Stimulated activated CD4-positive, alpha-beta T cell treated with anti-CD3 and anti-CD28 coated beads, Interleukin-4, amount 100 ng/mL, for 48 hours (primary cell): Measurements from ENCODE around the gene TCEA2.
A peak's percentile ranks its signal among the peaks of the same experiment; 100 is the strongest.

Experiments
- DNase-seq, 2 donors: peaks; one replicate each; pipeline ENCODE4 v3.0.0-alpha.2; 2020; ENCODE audit warnings: low read depth in 2 of 2

TCEA2 gene

DNA sequence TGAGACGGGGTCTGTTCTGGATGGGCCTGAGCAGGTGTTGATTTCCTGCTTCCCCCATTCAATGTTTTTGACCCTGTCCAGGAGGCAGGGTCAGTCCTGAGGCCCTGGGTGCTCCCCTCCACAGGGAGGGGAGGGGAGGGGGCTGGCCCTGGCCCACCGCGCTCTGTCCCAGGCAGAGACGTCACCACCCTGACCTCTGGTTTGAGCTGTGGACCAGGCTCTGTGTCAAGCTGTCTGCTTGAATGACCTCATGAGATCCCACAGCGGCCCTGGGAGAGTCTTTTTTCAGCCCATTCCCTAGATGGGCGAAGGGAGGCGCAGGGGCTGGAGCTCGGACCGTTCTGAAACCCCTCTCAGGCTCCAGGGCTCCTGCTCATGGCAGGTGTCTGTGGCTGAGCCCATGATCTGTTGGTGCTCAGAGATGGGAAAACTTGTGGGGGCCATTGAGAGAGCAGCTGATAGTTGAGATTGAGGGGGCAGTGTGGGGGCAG, 30.1 kb downstream of the TCEA2 start:
- no peak for DNase-seq

DNA sequence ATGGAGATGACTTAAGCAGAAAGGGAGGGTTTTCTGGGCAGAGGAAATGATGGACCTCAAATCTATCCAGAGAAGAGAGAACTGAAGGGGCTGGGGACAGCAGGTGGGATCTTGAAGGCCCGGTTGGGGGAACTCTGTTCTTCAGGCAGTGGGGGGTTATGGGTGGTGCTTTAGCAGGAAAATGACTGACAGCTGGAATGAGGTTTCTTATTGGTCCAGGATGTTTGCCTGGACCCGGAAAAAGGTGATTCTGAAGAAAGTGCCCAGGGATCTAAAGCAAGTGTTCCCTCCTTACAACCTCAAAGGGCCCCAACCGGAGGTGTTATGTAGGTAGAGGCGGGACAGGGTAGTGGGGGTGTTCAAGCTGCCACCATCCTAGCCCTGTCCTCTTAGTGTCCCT, 32.5 kb downstream of the TCEA2 start:
- no peak for DNase-seq

DNA sequence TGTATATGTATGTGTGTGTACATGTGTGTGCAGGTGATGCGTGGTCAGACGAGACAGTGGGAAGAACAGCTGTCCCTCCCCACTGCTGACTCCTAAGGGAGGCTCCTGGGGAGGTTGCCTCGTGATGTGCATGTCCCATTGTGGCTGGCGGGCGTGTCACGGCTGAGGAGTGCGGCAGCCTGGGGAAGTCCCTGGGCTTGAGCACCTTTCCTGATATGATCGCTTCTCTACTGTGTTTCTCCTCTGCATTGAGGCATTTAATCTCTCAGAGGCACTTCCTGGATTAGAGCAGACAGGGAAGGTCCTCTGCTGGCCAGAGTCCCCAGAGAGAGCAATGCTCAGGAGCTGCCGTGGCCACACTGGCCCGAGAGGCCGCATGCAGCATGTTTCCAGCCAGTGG, 32.9 kb downstream of the TCEA2 start:
- no peak for DNase-seq

DNA sequence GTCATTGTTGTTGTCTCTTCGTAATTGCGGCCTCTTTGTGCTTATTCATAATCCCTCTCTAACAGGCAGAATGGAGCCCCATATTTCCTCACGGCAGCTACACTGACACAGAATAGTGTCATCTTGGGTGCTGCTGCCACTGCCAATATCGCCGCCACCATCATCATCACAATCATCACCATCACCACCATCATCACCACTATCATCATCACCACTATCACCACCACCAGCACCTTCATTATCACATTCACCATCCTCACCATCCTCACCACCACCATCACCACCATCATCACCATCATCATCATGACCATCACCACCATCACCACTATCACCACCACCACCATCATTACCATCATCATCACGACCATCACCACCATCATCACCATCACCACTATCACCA, 33.5 kb downstream of the TCEA2 start:
- no peak for DNase-seq

DNA sequence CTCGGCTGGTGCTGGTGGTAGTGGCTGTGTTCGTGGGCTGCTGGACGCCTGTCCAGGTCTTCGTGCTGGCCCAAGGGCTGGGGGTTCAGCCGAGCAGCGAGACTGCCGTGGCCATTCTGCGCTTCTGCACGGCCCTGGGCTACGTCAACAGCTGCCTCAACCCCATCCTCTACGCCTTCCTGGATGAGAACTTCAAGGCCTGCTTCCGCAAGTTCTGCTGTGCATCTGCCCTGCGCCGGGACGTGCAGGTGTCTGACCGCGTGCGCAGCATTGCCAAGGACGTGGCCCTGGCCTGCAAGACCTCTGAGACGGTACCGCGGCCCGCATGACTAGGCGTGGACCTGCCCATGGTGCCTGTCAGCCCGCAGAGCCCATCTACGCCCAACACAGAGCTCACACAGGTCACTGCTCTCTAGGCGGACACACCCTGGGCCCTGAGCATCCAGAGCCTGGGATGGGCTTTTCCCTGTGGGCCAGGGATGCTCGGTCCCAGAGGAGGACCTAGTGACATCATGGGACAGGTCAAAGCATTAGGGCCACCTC, 35.5 kb downstream of the TCEA2 start:
- DNase-seq: no peak

DNA sequence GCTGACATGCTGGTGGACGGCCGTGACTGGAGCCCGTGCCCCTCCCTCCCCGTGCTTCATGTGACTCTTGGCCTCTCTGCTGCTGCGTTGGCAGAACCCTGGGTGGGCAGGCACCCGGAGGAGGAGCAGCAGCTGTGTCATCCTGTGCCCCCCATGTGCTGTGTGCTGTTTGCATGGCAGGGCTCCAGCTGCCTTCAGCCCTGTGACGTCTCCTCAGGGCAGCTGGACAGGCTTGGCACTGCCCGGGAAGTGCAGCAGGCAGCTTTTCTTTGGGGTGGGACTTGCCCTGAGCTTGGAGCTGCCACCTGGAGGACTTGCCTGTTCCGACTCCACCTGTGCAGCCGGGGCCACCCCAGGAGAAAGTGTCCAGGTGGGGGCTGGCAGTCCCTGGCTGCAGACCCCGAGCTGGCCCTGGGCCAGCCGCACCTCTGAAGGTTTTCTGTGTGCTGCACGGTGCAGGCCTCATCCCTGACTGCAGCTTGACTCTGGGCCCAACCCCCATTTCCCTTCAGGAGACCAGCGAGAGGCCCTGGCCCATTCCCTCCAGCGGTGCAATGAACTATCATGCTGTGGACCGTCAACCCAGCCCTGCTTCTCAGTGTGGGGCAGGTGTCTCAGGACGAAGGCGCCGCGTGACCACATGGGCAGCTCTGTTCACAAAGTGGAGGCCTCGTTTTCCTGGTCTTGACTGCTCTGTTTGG, 36.2 kb downstream of the TCEA2 start:
- DNase-seq: no peak

DNA sequence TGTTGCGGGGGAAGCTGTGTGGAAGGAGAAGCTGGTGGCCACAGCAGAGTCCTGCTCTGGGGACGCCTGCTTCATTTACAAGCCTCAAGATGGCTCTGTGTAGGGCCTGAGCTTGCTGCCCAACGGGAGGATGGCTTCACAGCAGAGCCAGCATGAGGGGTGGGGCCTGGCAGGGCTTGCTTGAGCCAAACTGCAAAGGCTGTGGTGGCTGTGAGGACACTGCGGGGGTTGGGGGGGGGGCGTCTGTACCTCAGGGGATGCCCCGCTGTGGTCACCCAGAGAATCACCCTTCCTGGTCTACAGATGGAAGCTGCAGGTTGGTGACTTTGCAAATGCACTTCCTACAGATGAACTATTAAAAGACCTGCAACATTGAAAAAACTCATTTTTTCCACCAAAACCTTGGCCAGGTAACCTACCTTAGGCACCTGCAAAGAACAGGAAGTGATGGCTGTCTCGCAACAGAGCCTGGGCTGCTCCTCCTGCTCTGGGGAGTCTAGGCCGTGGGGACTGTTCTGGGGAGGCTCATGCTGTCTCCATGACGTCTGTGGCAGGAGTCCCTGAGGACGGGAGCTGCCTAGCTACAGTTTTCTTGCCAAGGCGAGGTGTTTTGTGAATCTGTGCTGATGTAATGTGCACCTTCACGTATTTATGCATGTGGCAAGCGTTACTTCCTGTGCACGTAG, 37.0 kb downstream of the TCEA2 start:
- no peak for DNase-seq

DNA sequence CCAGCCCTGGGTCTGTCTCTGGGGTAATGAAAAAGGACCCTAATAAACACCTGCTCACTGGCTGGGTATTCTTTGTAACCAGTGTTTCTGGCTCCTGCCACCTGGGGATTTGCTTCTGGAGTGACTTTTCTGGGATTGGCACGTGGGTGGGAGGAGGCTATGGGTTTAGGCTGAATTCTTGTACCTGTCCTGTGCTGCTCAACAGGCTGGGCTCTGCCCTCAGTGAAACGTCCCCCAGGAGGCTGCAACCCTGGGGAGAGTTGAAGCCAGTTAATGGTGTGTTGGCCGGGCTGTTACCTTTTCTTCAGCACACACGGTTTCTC, 37.5 kb downstream of the TCEA2 start:
- DNase-seq: no peak

DNA sequence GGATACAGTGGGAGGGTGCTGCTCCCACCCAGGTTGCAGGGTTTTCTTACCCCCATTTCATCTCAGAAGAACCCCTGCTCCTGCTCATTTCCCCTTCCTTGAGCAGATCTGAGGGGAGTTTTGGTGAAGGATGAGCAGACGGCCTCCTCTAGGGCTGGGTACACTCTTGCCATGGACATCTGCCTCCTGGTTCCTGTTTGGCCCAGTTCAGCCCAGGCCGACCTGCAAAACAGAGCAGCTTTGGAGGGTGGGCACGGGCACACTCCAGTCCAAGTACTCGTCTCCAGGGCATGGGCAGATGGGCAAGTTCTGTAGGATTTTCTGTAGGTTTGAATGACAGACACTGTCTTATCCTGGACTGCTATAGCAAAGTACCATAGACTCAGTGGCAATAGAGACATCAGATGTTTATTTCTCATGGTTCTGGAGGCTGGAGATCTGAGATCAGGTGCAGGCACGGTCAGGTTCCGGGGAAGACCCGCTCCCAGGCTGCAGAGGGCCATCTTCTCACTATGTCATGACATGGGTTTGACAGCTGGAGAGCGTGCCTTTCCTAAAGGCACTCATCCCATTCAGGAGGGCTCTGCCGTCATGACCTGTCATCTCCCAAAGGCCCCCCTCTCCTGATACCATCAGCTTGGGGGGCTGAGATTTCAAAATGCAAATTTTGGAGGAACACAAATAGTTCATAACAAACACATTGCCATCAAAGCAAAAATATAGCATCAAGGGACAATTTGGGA, 38.1 kb downstream of the TCEA2 start:
- no peak for DNase-seq

DNA sequence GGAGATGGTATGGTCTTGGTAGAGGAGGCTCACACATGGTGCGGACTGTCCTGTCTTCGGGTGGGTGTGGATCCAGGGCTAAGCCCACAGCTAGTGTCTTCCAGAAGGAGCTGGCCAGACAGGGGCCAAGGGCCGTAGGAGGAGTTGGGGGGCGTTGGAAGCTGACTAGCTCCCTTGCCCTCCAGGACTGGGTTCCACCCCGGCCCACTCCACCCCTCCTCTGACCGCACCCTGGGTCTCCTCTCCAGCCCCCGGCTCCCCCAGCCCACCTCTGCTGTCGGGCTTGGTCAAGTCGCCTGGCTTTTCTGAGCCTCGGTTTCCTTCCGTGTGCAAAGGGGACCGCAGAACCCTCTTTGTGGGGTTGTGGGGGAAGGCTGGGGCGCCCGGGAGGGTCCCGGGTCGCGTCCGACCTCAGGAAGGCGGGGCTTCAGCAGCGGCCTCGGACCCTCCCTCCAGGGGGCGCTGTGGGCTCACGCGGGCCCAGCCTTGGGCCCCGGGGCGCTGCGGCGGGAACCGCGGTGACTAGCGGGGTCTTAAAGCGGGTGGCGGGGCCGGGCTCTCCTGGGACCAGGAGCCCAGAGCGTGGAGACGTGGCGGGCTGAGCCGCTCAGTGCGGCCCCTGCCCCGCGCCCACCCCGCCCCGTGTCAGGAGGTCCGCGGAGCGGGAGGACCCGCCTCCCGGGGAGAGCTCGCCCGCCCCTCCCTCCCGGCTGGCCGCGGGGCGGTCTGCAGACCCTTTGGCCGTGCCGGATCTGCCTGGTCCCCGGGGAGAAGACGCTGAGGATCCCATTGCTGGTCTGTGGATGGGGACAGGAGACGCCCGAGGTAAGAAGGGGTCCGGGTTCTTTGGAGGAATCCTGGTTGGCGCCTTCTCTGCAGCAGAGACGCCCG, 39.0 kb downstream of the TCEA2 start:
- peak; percentile 60 to 74 for DNase-seq

DNA sequence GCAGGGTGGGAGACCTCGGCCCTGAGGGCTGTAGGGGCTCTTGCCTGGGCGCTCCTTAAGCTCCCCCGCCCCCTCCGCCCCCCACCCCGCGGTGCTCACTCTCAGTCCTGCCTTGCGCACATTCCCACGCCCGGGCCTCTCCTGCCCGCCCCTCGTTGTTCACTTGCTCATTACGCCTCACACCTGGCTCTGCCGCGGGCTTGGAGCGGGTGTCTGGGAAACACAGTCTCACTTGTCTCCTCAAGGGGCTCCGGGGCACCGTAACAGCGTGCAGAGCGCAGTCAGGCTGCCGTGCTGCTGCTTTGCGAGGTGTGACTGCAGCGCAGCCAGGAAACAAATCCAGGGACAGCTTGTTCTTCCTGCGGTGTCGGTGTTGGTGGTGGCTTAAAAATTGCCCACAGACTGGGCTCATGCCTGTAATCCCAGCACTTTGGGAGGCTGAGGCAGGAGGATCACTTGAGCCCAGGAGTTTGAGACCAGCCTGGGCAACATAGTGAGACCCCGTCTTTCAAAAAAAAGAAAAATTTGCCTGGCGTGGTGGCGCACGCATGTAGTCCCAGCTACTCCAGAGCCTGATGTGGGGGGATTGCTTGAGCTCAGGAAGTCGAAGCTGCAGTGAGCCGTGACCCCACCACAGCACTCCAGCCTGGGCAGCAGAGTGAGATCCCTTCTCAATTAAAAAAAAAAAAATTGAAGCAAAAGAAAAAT, 39.8 kb downstream of the TCEA2 start:
- no peak for DNase-seq

DNA sequence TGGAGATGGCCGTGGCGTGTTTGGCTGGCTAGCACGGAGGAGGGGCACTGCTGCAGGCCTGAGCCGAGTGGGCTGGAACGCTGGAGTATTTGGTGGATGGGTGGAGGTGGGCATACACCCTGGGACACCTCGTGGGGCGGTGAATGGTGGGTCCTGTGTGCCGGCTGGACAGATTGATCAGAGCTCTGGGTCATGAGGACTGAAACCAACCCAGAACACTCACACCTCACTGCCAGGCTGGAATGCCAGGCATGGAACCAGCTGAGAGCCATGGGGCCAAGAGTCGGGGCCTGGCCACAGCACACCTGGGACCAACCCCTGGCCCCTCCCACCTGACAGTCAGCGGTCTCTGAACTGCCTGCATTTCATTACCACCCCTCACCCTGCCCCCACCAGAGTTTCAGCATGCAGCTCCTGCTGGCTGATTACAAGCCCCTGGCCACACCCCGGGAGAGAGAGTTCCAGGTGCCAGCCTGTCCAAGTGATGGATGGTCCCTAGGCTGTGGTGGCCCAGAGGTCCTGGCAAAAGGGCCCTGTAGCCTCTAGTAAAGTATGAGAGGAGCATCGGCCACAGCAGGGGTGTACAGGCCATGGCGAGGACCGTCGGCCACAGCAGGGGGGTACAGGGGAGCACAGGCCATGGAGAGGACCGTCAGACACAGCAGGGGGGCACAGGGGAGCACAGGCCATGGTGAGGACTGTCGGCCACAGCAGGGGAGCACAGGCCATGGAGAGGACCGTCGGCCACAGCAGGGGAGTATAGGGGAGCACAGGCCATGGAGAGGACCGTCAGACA, 41.1 kb downstream of the TCEA2 start:
- no peak for DNase-seq

DNA sequence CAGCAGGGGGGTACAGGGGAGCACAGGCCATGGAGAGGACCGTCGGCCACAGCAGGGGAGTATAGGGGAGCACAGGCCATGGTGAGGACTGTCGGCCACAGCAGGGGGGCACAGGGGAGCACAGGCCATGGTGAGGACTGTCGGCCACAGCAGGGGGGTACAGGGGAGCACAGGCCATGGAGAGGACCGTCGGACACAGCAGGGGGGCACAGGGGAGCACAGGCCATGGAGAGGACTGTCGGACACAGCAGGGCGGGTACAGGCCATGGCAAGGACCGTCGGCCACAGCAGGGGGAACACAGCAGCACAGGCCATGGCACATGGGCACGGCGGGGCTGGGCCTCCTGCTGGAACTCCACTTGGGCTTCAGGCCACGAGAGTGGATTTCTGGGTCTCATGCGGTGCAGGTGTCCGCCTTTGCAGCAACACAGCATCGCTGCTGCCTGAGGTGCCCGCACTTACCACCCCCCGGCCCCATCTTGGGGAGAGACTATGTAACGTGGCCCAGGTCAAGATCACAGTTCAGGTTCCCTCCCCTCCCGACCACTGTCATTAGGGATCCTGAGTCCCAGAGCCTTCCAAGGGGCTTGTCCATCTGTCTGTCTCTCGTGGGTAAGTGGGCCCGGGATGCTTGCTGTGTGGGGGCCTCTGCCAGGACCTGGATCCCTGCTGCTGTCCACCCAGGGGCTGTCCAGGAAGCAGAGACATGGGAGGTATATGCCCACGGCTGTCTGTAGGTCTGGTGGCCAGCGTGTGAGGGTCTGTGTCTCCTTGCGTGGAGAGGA, 41.9 kb downstream of the TCEA2 start:
- no peak for DNase-seq

DNA sequence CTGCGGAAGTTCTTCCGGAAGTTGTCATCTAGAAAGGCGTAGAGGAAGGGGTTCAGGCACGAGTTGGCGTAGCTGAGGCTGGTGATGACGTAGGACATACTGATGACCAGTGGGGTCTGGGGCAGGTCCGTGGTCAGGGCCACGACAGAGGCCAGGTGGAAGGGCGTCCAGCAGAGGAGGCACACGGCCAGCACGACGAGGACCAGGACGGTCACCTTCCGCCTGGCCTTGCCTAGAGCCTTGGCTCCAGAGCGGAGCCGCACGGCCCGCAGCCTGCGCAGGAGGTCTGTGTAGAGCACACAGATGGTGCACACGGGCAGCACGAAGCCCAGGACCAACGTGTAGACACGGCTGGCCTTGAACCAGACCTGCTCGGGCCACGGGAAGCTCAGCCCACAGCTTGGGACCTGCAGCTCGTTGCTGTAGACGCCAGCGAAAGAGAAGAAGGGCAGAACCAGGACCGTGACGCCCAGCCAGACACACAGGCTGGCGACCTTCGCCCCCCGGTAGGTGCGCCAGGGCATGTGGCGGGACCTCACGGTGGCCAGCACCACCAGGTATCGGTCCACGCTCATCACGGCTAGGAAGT, 42.9 kb downstream of the TCEA2 start:
- DNase-seq: no peak

DNA sequence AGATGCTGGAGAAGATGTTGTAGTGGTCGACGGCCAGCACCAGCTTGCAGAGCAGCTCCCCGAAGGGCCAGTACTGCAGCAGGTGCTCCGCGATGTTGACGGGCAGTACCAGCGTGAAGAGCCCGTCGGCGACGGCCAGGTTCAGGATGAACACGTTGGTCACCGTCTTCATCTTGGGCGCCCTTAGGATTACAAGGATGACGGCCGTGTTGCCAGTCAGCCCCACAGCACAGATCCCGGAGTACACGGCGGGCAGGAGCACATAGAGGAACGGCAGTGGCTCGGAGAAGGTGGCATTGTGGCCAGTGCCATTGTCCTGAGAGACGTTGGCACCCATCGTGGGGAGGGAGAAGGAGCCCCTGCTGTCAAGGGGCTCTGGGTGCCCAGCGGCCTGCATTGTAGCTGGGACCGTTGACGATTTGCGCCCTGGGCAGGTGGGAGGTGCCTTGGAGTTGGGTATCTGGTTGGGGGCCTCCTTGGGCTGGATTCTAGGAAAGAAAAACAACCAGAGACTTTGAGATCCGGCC, 43.5 kb downstream of the TCEA2 start:
- no peak for DNase-seq

DNA sequence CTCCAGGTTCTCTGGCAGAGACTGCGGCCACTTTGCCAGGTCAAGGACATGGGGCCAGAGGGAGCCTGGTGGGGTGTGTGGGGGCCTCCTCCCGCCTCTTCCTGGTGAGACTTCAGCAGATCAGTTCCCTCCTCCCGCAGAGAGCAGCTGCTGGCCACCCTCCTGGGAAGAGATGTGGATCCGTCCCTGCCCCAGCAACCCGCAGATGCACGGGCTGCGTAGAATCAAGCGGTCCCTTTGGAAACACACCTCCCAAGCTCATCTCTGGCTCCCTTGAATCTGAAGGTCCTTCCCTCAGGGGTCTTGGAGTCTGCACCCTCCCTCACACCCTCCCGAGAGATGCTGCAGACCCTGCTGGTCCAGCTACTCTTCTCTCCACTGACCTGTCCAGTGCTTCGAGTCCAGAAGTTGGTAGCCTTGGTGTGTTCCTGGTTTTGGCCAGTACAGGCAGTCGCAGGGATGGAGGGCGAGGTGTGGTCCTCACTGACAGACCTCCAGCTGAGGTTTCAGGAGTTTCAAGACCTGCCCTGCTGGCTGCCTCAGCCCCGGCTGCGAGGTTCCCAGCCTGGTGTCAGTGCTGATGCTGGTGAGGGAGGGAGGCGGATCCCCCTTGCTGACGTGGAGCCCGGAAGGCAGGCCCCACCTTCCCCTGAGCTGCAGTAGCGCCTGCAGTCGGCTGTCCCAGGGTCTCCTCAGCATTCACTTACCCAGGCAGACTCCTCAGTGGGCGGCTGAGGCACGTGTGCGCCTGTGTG, 44.2 kb downstream of the TCEA2 start, which contains the start of gene NPBWR2:
Gene NPBWR2, minus strand, starts transcription at position 585 of the 755 bp plus-strand sequence. CDS start 734 bp downstream, outside the sequence.
- DNase-seq: no peak

DNA sequence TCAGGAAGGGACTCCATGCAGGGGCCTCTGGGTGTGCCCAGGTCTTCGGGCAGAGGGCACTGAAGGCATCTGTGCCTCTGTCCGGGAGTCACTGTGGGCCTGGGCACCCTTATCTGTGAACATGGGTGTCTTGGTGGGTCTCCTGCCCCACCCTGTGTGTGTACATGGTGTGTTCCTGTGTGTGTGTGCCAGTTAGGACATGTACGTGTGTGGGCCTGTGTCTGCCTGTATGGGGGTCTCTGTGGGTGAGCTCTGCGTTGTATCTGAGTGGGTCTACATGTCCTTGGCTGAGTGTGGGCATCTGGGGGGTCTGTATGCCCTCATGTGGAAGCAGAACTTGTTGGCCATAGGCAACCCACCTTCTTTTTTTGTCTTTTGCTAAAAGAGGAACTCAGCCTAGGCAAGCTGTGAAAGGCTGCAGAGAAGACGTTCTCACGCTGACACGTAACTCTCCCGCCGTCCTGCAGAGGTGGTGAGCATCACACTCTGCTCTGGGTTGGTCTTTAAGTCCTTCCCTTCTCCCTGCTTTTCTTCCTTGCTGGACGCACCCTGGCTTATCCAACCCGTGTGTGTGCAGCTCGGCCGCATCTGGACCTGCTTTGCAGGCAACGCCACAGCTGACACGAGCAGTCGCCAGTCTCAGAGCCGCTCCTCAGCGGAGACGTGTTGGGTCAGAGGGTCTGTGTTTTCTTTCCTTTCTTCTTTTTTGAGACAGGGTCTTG, 44.9 kb downstream of the TCEA2 start:
- no peak for DNase-seq
